ENCODE data around the gene LIPH.

The LIPH gene

GRCh38 chr3:185549122-185549521, 3.3 kb downstream of the LIPH start:
- in situ Hi-C loops (cut with MboI; ENCODE audit: low sequenced_read_pairs) = no loop called here

- in situ Hi-C loops (cut with MboI; ENCODE audit: low sequenced_read_pairs) = no loop called here
Measured at GRCh38 chr3:185540695-185541094, 11.7 kb downstream of the LIPH start.

- in situ Hi-C loops (cut with MboI; ENCODE audit: low sequenced_read_pairs) = no loop called here
Measured at GRCh38 chr3:185539934-185540333, 12.5 kb downstream of the LIPH start.

GRCh38 chr3:185537369-185537970, 14.9 kb downstream of the LIPH start:
- in situ Hi-C loops (cut with MboI; ENCODE audit: low sequenced_read_pairs) = no loop called here

- in situ Hi-C loops (cut with MboI; ENCODE audit: low sequenced_read_pairs) = no loop called here
Measured at GRCh38 chr3:185534511-185534910, 17.9 kb downstream of the LIPH start.

- in situ Hi-C loops (cut with MboI; ENCODE audit: low sequenced_read_pairs) = no loop called here
Measured at GRCh38 chr3:185532901-185533300, 19.5 kb downstream of the LIPH start.

- in situ Hi-C loops (cut with MboI; ENCODE audit: low sequenced_read_pairs) = no loop called here
Measured at GRCh38 chr3:185530856-185531255, 21.5 kb downstream of the LIPH start.

GRCh38 chr3:185528532-185528931, 23.9 kb downstream of the LIPH start:
- in situ Hi-C loops (cut with MboI; ENCODE audit: low sequenced_read_pairs) = no loop called here

- in situ Hi-C loops (cut with MboI; ENCODE audit: low sequenced_read_pairs) = no loop called here
Measured at GRCh38 chr3:185527364-185527763, 25.0 kb downstream of the LIPH start.

- in situ Hi-C loops (cut with MboI; ENCODE audit: low sequenced_read_pairs) = no loop called here
Measured at GRCh38 chr3:185526349-185526951, 25.9 kb downstream of the LIPH start.

- in situ Hi-C loops (cut with MboI; ENCODE audit: low sequenced_read_pairs) = no loop called here
Measured at GRCh38 chr3:185521349-185522138, 30.8 kb downstream of the LIPH start.

- in situ Hi-C loops (cut with MboI; ENCODE audit: low sequenced_read_pairs) = no loop called here
Measured at GRCh38 chr3:185519021-185519420, 33.4 kb downstream of the LIPH start.

- in situ Hi-C loops (cut with MboI; ENCODE audit: low sequenced_read_pairs) = no loop called here
Measured at GRCh38 chr3:185517387-185518130, 34.8 kb downstream of the LIPH start.

- in situ Hi-C loops (cut with MboI; ENCODE audit: low sequenced_read_pairs) = no loop called here
Measured at GRCh38 chr3:185511711-185512110, 40.7 kb downstream of the LIPH start.

GRCh38 chr3:185508335-185508991, 43.9 kb downstream of the LIPH start:
- in situ Hi-C loops (cut with MboI; ENCODE audit: low sequenced_read_pairs) = no loop called here

GRCh38 chr3:185507883-185508282, 44.5 kb downstream of the LIPH start:
- in situ Hi-C loops (cut with MboI; ENCODE audit: low sequenced_read_pairs) = no loop called here

GRCh38 chr3:185504636-185505035, 47.8 kb downstream of the LIPH start:
- in situ Hi-C loops (cut with MboI; ENCODE audit: low sequenced_read_pairs) = no loop called here

- in situ Hi-C loops (cut with MboI; ENCODE audit: low sequenced_read_pairs) = no loop called here
Measured at GRCh38 chr3:185503521-185503920, 48.9 kb downstream of the LIPH start.

- in situ Hi-C loops (cut with MboI; ENCODE audit: low sequenced_read_pairs) = no loop called here
Measured at GRCh38 chr3:185502987-185503386, 49.4 kb downstream of the LIPH start.

- in situ Hi-C loops (cut with MboI; ENCODE audit: low sequenced_read_pairs) = no loop called here
Measured at GRCh38 chr3:185498503-185499396, 53.6 kb downstream of the LIPH start, which contains the start of gene TMEM41A. Gene TMEM41A (minus strand): TSS chr3:185499035. CDS start chr3:185498961, 74 bp downstream.
